Astrocyte of the spinal cord (primary cell): Measurements from ENCODE around the gene HMCN1.

Source experiments
- DNase-seq: peaks from one replicate; pipeline ENCODE4 v3.0.0; 2011; ENCODE audit warnings: low read depth, low spot score
- H3K4me3 ChIP-seq: 2 replicates; pipeline ENCODE4 v1.5.1; 2011; ENCODE audit warnings: low read depth, mild to moderate bottlenecking, low read length, moderate library complexity
- CTCF ChIP-seq: IDR thresholded peaks from 2 replicates; pipeline ENCODE4 v1.5.1; 2012; ENCODE audit warnings: low read depth, mild to moderate bottlenecking, low read length, inconsistent platforms
- in situ Hi-C: cut with HindIII; loops from 2 replicates; pipeline ENCODE4 v1.10.0; 2017; ENCODE audit warnings: low sequenced_read_pairs

HMCN1 gene

GRCh38 chr1:185759061-185759460 lies 24.9 kb downstream of the HMCN1 start:
- DNase-seq: no peak
- no peak for TF ChIP-seq CTCF
- in situ Hi-C loops: no loop called here

DNA sequence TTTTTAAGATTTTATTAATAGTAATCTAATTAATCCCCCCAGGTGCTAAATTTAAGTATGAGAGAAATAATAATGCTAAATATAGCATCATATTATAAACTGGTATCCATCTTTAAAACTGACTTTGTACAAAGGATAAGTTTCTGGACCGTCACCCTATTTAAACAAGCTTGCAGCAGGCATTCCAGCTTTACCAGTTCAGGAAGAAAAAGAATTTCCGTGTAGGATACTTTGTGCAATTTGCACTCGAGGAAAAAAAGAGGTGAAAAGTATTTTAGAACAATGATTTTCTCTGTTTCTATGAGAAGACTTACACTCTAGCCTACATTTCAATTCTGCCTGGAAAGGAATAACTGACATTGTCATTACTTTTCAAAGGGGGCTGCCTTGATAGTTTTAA lies 27.6 kb downstream of the HMCN1 start:
- no peak overlapping the region for H3K4me3 ChIP-seq
- no peak for DNase-seq
- in situ Hi-C loops: no loop called here
- TF ChIP-seq CTCF: no peak

More at GRCh38 chr1:185759061-185759460, 24.9 kb downstream of the HMCN1 start:
- no peak overlapping the region for H3K4me3 ChIP-seq

DNA sequence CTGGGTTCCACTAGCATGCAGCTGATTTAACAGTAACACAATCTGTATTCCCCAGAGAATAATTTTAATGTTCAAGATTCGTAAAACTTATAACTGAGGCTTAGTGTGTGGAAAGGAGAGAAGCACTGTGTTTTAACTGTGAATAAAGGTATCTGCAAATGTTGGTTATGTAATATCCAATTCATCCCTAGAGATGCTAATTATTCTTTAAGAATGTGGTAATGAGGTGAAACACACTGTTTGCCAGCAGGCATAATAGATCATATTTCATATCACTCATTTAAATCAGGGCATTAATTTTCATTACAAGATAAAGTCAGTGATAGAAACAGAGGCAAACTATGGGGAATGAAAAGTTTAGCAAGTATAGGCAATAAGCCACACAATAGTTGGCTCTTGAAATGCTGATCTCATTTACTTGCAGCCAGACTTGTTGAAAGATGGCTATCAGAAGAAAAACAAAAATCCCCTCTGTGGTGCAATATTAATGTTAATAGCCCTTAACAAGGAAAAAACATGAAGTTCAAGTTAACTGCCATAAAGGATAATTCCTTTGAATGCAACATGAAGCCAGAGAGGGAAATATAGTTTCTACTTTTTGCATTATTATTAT lies 33.4 kb downstream of the HMCN1 start:
- no peak for DNase-seq
- in situ Hi-C loops: no loop called here
- H3K4me3 ChIP-seq: no peak overlapping the region
- TF ChIP-seq CTCF: no peak

- DNase-seq: no peak
- TF ChIP-seq CTCF: no peak
- in situ Hi-C loops: no loop called here
- no peak overlapping the region for H3K4me3 ChIP-seq
Observed at GRCh38 chr1:185768371-185768770, 34.2 kb downstream of the HMCN1 start.

GRCh38 chr1:185769136-185769535 lies 34.9 kb downstream of the HMCN1 start:
- H3K4me3 ChIP-seq: no peak overlapping the region
- in situ Hi-C loops: no loop called here
- no peak for TF ChIP-seq CTCF
- no peak for DNase-seq

DNA sequence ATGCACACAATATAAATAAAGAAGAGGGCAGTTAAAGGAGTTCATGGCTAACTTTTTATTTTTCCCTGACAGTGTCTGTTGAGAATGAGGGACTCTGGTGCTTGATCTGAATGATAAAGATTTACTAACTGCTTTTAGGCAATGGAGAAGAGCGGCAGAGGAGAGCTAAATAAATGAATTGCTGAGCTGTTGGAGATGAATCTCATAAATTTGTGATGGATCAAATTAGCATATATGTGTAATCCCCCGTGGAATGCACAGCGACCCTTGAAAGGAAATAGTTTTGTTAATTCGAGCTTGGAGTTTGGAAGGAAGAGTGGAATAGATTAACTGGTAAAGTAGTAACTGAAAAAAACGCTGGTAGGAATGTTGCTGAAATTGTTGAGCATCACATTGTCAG lies 40.2 kb downstream of the HMCN1 start:
- in situ Hi-C loops: no loop called here
- no peak for TF ChIP-seq CTCF
- no peak overlapping the region for H3K4me3 ChIP-seq
- DNase-seq: no peak

- TF ChIP-seq CTCF: no peak
Observed at GRCh38 chr1:185775501-185775900, 41.3 kb downstream of the HMCN1 start.

More at GRCh38 chr1:185775501-185775900, 41.3 kb downstream of the HMCN1 start:
- DNase-seq: no peak
- H3K4me3 ChIP-seq: no peak overlapping the region
- in situ Hi-C loops: no loop called here
